H9 (cell line): Measurements from ENCODE around the gene OMD. TPM values are rescaled to one million over a fixed set of nuclear protein-coding genes. Genes with fewer than 3 reads are reported as not detected.

ENCODE experiments used
- DNase-seq: peaks from one replicate; pipeline ENCODE4 v3.0.0-alpha.2; 2017
- H2AFZ ChIP-seq: one replicate; pipeline ENCODE4 v1.6.1; 2013; ENCODE audit warnings: mild to moderate bottlenecking, low read length, control low read depth, moderate library complexity
- H2AK5ac ChIP-seq: 2 replicates; pipeline ENCODE4 v1.6.1; 2013; ENCODE audit warnings: low read length, control low read depth, mixed read lengths; ENCODE audit not compliant: insufficient read length
- H2BK120ac ChIP-seq: one replicate; pipeline ENCODE4 v1.6.1; 2013; ENCODE audit warnings: low read depth, mild to moderate bottlenecking, low read length, control low read depth, inconsistent platforms; ENCODE audit not compliant: poor library complexity, severe bottlenecking
- H2BK12ac ChIP-seq: 2 replicates; pipeline ENCODE4 v1.6.1; 2013; ENCODE audit warnings: low read length, control low read depth, mixed read lengths, low read depth; ENCODE audit not compliant: insufficient read length
- H2BK15ac ChIP-seq: 2 replicates; pipeline ENCODE4 v1.6.1; 2013; ENCODE audit warnings: low read depth, low read length, control low read depth
- H2BK20ac ChIP-seq: one replicate; pipeline ENCODE4 v1.6.1; 2013; ENCODE audit warnings: low read depth, mild to moderate bottlenecking, low read length, control low read depth, inconsistent platforms; ENCODE audit not compliant: poor library complexity, severe bottlenecking
- H2BK5ac ChIP-seq: 2 replicates; pipeline ENCODE4 v1.6.1; 2013; ENCODE audit warnings: low read length, control low read depth, mixed read lengths; ENCODE audit not compliant: insufficient read length
- H3K14ac ChIP-seq: 2 replicates; pipeline ENCODE4 v1.6.1; 2013; ENCODE audit warnings: low read length, control low read depth; ENCODE audit not compliant: insufficient read depth
- H3K18ac ChIP-seq: 2 replicates; pipeline ENCODE4 v1.6.1; 2013; ENCODE audit warnings: low read depth, mild to moderate bottlenecking, mixed read lengths, low read length, control low read depth; ENCODE audit not compliant: insufficient read length
- H3K23ac ChIP-seq: 2 replicates; pipeline ENCODE4 v1.6.1; 2013; ENCODE audit warnings: low read length, control low read depth, mixed read lengths, low read depth; ENCODE audit not compliant: insufficient read length
- H3K23me2 ChIP-seq: 2 replicates; pipeline ENCODE4 v1.6.1; 2013; ENCODE audit warnings: low read depth, mild to moderate bottlenecking, mixed read lengths, low read length, control low read depth; ENCODE audit not compliant: insufficient read length, poor library complexity, severe bottlenecking
- H3K27ac ChIP-seq: 2 replicates; pipeline ENCODE4 v1.5.1; 2013; ENCODE audit warnings: low read length, control low read depth, mixed read lengths, low read depth; ENCODE audit not compliant: insufficient read length
- H3K27me3 ChIP-seq: 2 replicates; pipeline ENCODE4 v1.6.1; 2013; ENCODE audit warnings: low read length, control low read depth, inconsistent platforms; ENCODE audit not compliant: insufficient read depth
- H3K4ac ChIP-seq: 2 replicates; pipeline ENCODE4 v1.6.1; 2013; ENCODE audit warnings: low read depth, mild to moderate bottlenecking, control low read depth, inconsistent platforms, low read length, moderate library complexity
- H3K4me1 ChIP-seq: 2 replicates; pipeline ENCODE4 v1.6.1; 2013; ENCODE audit warnings: low read length, control low read depth, inconsistent platforms; ENCODE audit not compliant: insufficient read depth
- H3K4me2 ChIP-seq: 2 replicates; pipeline ENCODE4 v1.6.1; 2013; ENCODE audit warnings: low read length, control low read depth, mixed read lengths; ENCODE audit not compliant: insufficient read length, insufficient read depth
- H3K56ac ChIP-seq: 2 replicates; pipeline ENCODE4 v1.6.1; 2013; ENCODE audit warnings: low read depth, mild to moderate bottlenecking, mixed read lengths, low read length, control low read depth; ENCODE audit not compliant: insufficient read length
- H3K79me1 ChIP-seq: 2 replicates; pipeline ENCODE4 v1.6.1; 2013; ENCODE audit warnings: low read depth, mild to moderate bottlenecking, moderate library complexity, low read length, control low read depth, inconsistent platforms; ENCODE audit not compliant: insufficient read depth, poor library complexity, severe bottlenecking
- H3K79me2 ChIP-seq: 2 replicates; pipeline ENCODE4 v1.6.1; 2013; ENCODE audit warnings: low read length, control low read depth, inconsistent platforms; ENCODE audit not compliant: insufficient read depth
- H3K9ac ChIP-seq: 2 replicates; pipeline ENCODE4 v1.6.1; 2013; ENCODE audit warnings: low read length, control low read depth, mixed read lengths; ENCODE audit not compliant: insufficient read length; ENCODE audit errors: extremely low read depth
- H3K9me3 ChIP-seq: one replicate; pipeline ENCODE4 v1.6.1; 2013; ENCODE audit warnings: low read depth, low read length, inconsistent platforms; ENCODE audit not compliant: control insufficient read depth
- H3T11ph ChIP-seq: one replicate; pipeline ENCODE4 v1.6.1; 2013; ENCODE audit warnings: mild to moderate bottlenecking, low read length, control low read depth, inconsistent platforms
- H4K20me1 ChIP-seq: one replicate; pipeline ENCODE4 v1.6.1; 2013; ENCODE audit not compliant: control insufficient read depth, insufficient read length, insufficient read depth
- H4K5ac ChIP-seq: 2 replicates; pipeline ENCODE4 v1.6.1; 2013; ENCODE audit warnings: low read depth, mild to moderate bottlenecking, mixed read lengths, low read length, control low read depth; ENCODE audit not compliant: insufficient read length
- H4K8ac ChIP-seq: replicated peaks from 2 replicates; pipeline ENCODE4 v1.6.1; 2013; ENCODE audit warnings: low read length, control low read depth, mixed read lengths, low read depth; ENCODE audit not compliant: insufficient read length
- H4K91ac ChIP-seq: 2 replicates; pipeline ENCODE4 v1.6.1; 2013; ENCODE audit warnings: low read depth, mild to moderate bottlenecking, moderate library complexity, mixed read lengths, low read length, control low read depth; ENCODE audit not compliant: insufficient read length
- H3K27ac Mint-ChIP-seq, 3 experiments: 2 replicates in 2 of 3; 3 replicates in 1 of 3; pipeline ENCODE4 v1.8.0; 2020 to 2021; ENCODE audit warnings: mixed read lengths in 3 of 3, mild to moderate bottlenecking in 1 of 3, moderate library complexity in 1 of 3
- H3K27me3 Mint-ChIP-seq: 2 replicates; pipeline ENCODE4 v1.8.0; 2021; ENCODE audit warnings: low read depth, mild to moderate bottlenecking, moderate library complexity, mixed read lengths
- H3K36me3 Mint-ChIP-seq, 3 experiments: 2 replicates in 2 of 3; 3 replicates in 1 of 3; pipeline ENCODE4 v1.8.0; 2020 to 2021; ENCODE audit warnings: low read depth in 3 of 3, mixed read lengths in 3 of 3; ENCODE audit not compliant: insufficient read depth in 1 of 3
- H3K4me1 Mint-ChIP-seq, 2 experiments: 2 replicates each; pipeline ENCODE4 v1.8.0; 2020; ENCODE audit warnings: mixed read lengths in 2 of 2
- H3K4me3 Mint-ChIP-seq, 2 experiments: 2 replicates in 1 of 2; 3 replicates in 1 of 2; pipeline ENCODE4 v1.8.0; 2020 to 2021; ENCODE audit warnings: mild to moderate bottlenecking in 2 of 2, mixed read lengths in 2 of 2, moderate library complexity in 1 of 2
- H3K9me3 Mint-ChIP-seq, 2 experiments: 2 replicates in 1 of 2; 3 replicates in 1 of 2; pipeline ENCODE4 v1.8.0; 2020; ENCODE audit warnings: mild to moderate bottlenecking in 2 of 2, mixed read lengths in 2 of 2, moderate library complexity in 1 of 2
- total RNA-seq: library from RNA; stranded (reverse); gene quantifications from 2 replicates; pipeline ENCODE4 v1.2.1, GENCODE V29; 2021
- TF ChIP-seq, protein P1 (sequence below): fragments of 200-600 bp; sonication (generic); conservative IDR thresholded peaks from 3 replicates; pipeline ENCODE4 v1.8.0; 2021; ENCODE audit warnings: antibody characterized with exemption, mild to moderate bottlenecking

OMD gene
- total RNA-seq, 1 experiment from 2014 or later, result not detected

DNA sequence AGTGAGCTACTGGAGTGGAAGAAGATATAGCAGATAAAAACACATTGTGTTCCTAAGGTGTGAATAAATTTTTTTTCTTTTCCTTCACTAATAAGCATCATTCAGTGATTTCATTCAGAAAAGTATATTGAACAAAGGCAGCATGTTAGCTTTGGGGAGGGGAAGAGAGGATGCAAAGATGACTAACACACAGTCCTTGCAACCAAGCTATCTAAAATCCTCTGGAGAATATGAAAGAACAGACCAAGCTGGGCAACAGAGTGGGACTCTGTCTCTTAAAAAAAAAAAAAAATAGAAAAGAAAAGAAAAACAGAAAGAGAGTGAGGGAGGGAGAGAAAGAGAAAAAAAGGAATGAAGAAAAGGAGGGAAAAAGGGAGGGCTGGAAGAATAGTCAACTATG lies 22.3 kb upstream of the OMD start:
- Histone ChIP-seq H2AK5ac (no peak overlapping the region), H3K4me2 (no peak overlapping the region), H4K91ac (no peak overlapping the region), H3K56ac (no peak overlapping the region), H3K79me2 (no peaks in the 10 kb centered on the region), H4K8ac (no peak overlapping the region), H2BK120ac (no peak overlapping the region), H3K23ac (no peak overlapping the region), H3K27ac (no peak overlapping the region), H3K27me3 (no peaks in the 10 kb centered on the region), H3K9ac (no peak overlapping the region), H3K4me1 (no peaks in the 10 kb centered on the region), H3T11ph (no peak overlapping the region), H3K79me1 (no peaks in the 10 kb centered on the region), H2BK15ac (no peak overlapping the region), H3K4ac (no peak overlapping the region), H3K9me3 (no peaks in the 10 kb centered on the region), H2AFZ (no peak overlapping the region), H3K14ac (no peak overlapping the region), H2BK5ac (no peak overlapping the region), H2BK12ac (no peak overlapping the region), H2BK20ac (no peak overlapping the region), H4K5ac (no peak overlapping the region), H4K20me1 (no peaks in the 10 kb centered on the region), H3K18ac (no peak overlapping the region), H3K23me2 (no peaks in the 10 kb centered on the region)
- Mint-ChIP-seq H3K9me3 (no peaks in the 10 kb centered on the region; a peak in 1 of 5 replicates), H3K4me1 (peaks cover 8% of the 10 kb centered on the region in 2 experiments), H3K4me3 (no peak overlapping the region), H3K36me3 (peaks cover 0 to 3% (median 0%) of the 10 kb centered on the region in 3 experiments; a peak in 1 of 7 replicates), H3K27ac (0 out of 7 replicates have a peak overlapping the region, but pooled peaks of 1 of the 3 experiments have one; percentile 27), H3K27me3 (no peaks in the 10 kb centered on the region)
- DNase-seq, result no peak
- TF ChIP-seq, protein P1, sequence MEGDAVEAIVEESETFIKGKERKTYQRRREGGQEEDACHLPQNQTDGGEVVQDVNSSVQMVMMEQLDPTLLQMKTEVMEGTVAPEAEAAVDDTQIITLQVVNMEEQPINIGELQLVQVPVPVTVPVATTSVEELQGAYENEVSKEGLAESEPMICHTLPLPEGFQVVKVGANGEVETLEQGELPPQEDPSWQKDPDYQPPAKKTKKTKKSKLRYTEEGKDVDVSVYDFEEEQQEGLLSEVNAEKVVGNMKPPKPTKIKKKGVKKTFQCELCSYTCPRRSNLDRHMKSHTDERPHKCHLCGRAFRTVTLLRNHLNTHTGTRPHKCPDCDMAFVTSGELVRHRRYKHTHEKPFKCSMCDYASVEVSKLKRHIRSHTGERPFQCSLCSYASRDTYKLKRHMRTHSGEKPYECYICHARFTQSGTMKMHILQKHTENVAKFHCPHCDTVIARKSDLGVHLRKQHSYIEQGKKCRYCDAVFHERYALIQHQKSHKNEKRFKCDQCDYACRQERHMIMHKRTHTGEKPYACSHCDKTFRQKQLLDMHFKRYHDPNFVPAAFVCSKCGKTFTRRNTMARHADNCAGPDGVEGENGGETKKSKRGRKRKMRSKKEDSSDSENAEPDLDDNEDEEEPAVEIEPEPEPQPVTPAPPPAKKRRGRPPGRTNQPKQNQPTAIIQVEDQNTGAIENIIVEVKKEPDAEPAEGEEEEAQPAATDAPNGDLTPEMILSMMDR, result no peak
